LNCAP (cell line): ENCODE measurements around the gene MAP3K1.

ENCODE experiments used
- TF ChIP-seq, protein P1 (sequence below): fragments of 450-650 bp; IDR thresholded peaks from 2 replicates; pipeline ENCODE4 v1.5.1; 2017; ENCODE audit warnings: mild to moderate bottlenecking

The MAP3K1 gene

GRCh38 chr5:56791396-56791795 lies 24.0 kb upstream of the MAP3K1 start:
- TF ChIP-seq, protein P1, sequence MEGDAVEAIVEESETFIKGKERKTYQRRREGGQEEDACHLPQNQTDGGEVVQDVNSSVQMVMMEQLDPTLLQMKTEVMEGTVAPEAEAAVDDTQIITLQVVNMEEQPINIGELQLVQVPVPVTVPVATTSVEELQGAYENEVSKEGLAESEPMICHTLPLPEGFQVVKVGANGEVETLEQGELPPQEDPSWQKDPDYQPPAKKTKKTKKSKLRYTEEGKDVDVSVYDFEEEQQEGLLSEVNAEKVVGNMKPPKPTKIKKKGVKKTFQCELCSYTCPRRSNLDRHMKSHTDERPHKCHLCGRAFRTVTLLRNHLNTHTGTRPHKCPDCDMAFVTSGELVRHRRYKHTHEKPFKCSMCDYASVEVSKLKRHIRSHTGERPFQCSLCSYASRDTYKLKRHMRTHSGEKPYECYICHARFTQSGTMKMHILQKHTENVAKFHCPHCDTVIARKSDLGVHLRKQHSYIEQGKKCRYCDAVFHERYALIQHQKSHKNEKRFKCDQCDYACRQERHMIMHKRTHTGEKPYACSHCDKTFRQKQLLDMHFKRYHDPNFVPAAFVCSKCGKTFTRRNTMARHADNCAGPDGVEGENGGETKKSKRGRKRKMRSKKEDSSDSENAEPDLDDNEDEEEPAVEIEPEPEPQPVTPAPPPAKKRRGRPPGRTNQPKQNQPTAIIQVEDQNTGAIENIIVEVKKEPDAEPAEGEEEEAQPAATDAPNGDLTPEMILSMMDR, result no peak

DNA sequence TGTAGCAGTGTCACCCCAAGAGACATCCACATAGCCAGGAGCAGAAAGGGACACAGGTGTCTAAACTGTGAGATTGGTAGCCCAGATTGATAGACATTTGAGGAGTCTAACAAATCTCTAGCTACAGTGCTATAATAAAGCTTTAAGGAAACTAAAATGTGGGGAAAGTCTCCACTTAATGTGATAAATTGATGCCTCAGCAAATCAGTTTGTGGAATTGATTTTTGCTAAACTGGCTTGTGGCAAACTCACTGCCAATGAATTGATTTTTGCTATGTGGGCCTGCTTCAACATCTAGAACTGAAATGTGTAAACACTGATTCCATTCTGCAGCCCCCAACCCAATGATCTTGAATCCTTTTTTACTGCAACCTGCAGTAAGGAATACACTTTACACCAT lies 16.8 kb upstream of the MAP3K1 start:
- TF ChIP-seq, protein P1, result no peak

- TF ChIP-seq, protein P1, result no peak
Observed at GRCh38 chr5:56800186-56800585, 15.2 kb upstream of the MAP3K1 start.

GRCh38 chr5:56801256-56801655 lies 14.1 kb upstream of the MAP3K1 start:
- TF ChIP-seq, protein P1, result no peak

DNA sequence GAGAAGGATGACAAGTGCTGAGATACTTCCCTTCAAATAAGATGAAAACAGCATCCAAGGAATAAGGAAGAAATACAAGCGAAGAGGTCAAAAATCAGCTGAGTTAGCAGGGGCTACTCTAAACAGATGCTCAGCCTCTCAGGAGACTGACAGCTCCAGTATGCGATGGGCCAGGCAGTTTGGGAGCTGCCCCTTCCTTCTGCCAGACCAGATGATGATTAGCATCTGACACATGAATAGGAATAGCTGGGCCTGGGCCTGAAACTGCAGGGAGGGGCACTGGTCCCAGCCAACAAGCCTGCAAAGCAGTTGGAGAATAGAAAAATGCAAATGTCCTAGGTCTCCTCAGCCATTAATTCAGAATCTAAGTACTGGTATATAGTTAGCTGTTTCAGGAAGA lies 13.1 kb upstream of the MAP3K1 start:
- TF ChIP-seq, protein P1, result no peak

DNA sequence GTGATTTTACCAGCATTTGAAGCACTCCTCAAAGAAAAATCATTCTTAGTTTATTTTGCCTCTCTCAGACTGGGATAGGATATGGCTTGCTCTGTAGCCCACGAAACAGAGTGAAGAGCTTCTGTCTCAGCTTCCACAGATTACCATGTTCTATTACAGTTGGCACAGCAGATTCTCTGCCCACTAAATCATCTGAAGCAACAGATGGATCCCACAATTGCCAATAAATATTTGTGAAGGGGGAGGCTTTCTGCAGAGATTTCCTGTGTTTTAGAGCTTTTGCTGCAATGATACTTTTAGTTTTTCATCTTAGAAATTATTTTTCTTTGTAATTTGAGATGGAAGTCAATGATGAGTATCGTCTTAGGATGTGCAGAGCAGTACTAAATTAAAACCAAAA lies 12.3 kb upstream of the MAP3K1 start:
- TF ChIP-seq, protein P1, result no peak

GRCh38 chr5:56803894-56804293 lies 11.5 kb upstream of the MAP3K1 start:
- TF ChIP-seq, protein P1, result no peak

DNA sequence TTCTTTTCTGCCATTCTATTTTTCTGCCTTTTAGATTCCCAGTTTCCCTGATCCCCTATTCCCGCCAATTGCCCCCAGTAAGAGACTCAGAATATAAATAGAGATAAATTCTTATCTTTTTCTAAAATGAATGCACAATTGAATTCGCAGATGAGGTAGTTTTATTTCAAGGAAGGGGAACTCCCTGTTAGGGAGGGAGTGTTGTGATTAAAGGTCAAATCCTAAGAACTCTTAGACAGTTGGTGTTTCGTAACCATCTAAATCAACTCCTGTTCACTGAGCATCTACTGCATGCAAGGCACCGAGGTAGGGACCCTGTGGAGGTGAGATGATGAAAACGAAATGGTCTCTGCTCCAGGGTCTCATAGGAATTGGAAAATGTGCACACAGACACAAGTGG lies 7.7 kb upstream of the MAP3K1 start:
- TF ChIP-seq, protein P1, result no peak
